IMR-90 (cell line): Measurements from ENCODE around the gene VEPH1. TPM values are rescaled to one million over a fixed set of nuclear protein-coding genes. Genes with fewer than 3 reads are reported as not detected.

ENCODE experiments used
- ATAC-seq: fragments of 200-7000 bp; cut with Tn5 transposase; 2 replicates; pipeline ENCODE4 v1.9.1; 2020; ENCODE audit warnings: low read depth, mild to moderate bottlenecking, moderate library complexity
- BruUV-seq: library from RNA; stranded (reverse); fragments of 400-500 nt; replicated peaks from 2 replicates; lab custom pipeline; 2021; lab: Mats Ljungman, UMichigan
- CTCF ChIA-PET: fragments of 300-600 bp; formaldehyde crosslinking; extraction: SDS; loops from one replicate; lab custom pipeline; 2021; ENCODE audit warnings: antibody characterized with exemption; lab: Yijun Ruan, JAX
- POLR2A ChIA-PET: fragments of 300-600 bp; sonication (Branson Sonifier 250); formaldehyde crosslinking; loops from one replicate; lab custom pipeline; 2022; ENCODE audit warnings: antibody characterized with exemption; ENCODE audit not compliant: unreplicated experiment; lab: Charles Lee
- DNase-seq: peaks from one replicate; pipeline ENCODE4 v3.0.0; 2013
- H2AFZ ChIP-seq: replicated peaks from 2 replicates; pipeline ENCODE3; 2013; ENCODE audit warnings: low read length, mild to moderate bottlenecking; ENCODE audit not compliant: poor library complexity
- H2AK5ac ChIP-seq: 2 replicates; pipeline ENCODE4 v1.6.1; 2013; ENCODE audit warnings: low read depth, low read length, inconsistent platforms
- H2AK9ac ChIP-seq: replicated peaks from 2 replicates; pipeline ENCODE3; 2013; ENCODE audit warnings: mild to moderate bottlenecking, low read depth, low read length, moderate library complexity; ENCODE audit not compliant: poor library complexity
- H2BK120ac ChIP-seq: 2 replicates; pipeline ENCODE4 v1.6.1; 2013; ENCODE audit warnings: low read depth, low read length, inconsistent platforms
- H2BK15ac ChIP-seq: 3 replicates; pipeline ENCODE4 v1.6.1; 2013; ENCODE audit warnings: low read depth, low read length, inconsistent platforms
- H2BK20ac ChIP-seq: 2 replicates; pipeline ENCODE4 v1.6.1; 2013; ENCODE audit warnings: low read depth, mild to moderate bottlenecking, inconsistent platforms, low read length, moderate library complexity
- H2BK5ac ChIP-seq: 2 replicates; pipeline ENCODE4 v1.6.1; 2013; ENCODE audit warnings: mild to moderate bottlenecking, low read depth, low read length, inconsistent platforms; ENCODE audit not compliant: poor library complexity, severe bottlenecking
- H3K14ac ChIP-seq: replicated peaks from 2 replicates; pipeline ENCODE4 v1.6.1; 2013; ENCODE audit warnings: low read depth, low read length, inconsistent platforms
- H3K18ac ChIP-seq: 2 replicates; pipeline ENCODE4 v1.6.1; 2013; ENCODE audit warnings: low read depth, low read length, control low read depth
- H3K23ac ChIP-seq: 2 replicates; pipeline ENCODE4 v1.6.1; 2013; ENCODE audit warnings: low read depth, low read length, inconsistent platforms
- H3K27ac ChIP-seq: 2 replicates; pipeline ENCODE4 v1.5.1; 2013; ENCODE audit warnings: mild to moderate bottlenecking, control low read depth, low read length; ENCODE audit not compliant: insufficient read depth
- H3K27me3 ChIP-seq: 2 replicates; pipeline ENCODE4 v1.6.1; 2013; ENCODE audit warnings: low read length; ENCODE audit not compliant: control insufficient read depth, insufficient read depth
- H3K36me3 ChIP-seq: 2 replicates; pipeline ENCODE4 v1.6.1; 2013; ENCODE audit warnings: low read length, mixed read lengths; ENCODE audit not compliant: control insufficient read depth, insufficient read depth
- H3K4ac ChIP-seq: 2 replicates; pipeline ENCODE4 v1.6.1; 2013; ENCODE audit warnings: low read depth, low read length, inconsistent platforms
- H3K4me1 ChIP-seq: 2 replicates; pipeline ENCODE4 v1.6.1; 2013; ENCODE audit warnings: low read length, mixed read lengths; ENCODE audit not compliant: control insufficient read depth, insufficient read depth
- H3K4me2 ChIP-seq: 2 replicates; pipeline ENCODE4 v1.6.1; 2013; ENCODE audit warnings: low read depth, mild to moderate bottlenecking, control low read depth, low read length, moderate library complexity
- H3K4me3 ChIP-seq: 2 replicates; pipeline ENCODE4 v1.5.1; 2013; ENCODE audit warnings: low read depth, mild to moderate bottlenecking, control low read depth, low read length, moderate library complexity; ENCODE audit not compliant: insufficient read depth
- H3K56ac ChIP-seq: 2 replicates; pipeline ENCODE4 v1.6.1; 2013; ENCODE audit warnings: low read length, inconsistent platforms; ENCODE audit not compliant: insufficient read depth; ENCODE audit errors: extremely low read depth
- H3K79me1 ChIP-seq, 2 experiments: 2 replicates each; pipeline ENCODE4 v1.6.1; 2013; ENCODE audit warnings: low read length in 2 of 2, inconsistent platforms in 1 of 2, low read depth in 1 of 2
- H3K9ac ChIP-seq: 2 replicates; pipeline ENCODE4 v1.6.1; 2013; ENCODE audit warnings: low read depth, low read length, control low read depth
- H3K9me1 ChIP-seq: 2 replicates; pipeline ENCODE4 v1.6.1; 2013; ENCODE audit warnings: low read length, inconsistent platforms; ENCODE audit not compliant: insufficient read depth
- H3K9me3 ChIP-seq: 2 replicates; pipeline ENCODE4 v1.6.1; 2013; ENCODE audit warnings: low read length; ENCODE audit not compliant: control insufficient read depth, insufficient read depth
- H4K20me1 ChIP-seq: 2 replicates; pipeline ENCODE4 v1.6.1; 2013; ENCODE audit warnings: low read length, inconsistent platforms; ENCODE audit not compliant: insufficient read depth
- H4K5ac ChIP-seq: 2 replicates; pipeline ENCODE4 v1.6.1; 2013; ENCODE audit warnings: mild to moderate bottlenecking, low read depth, low read length, control low read depth
- H4K8ac ChIP-seq, 2 experiments: 2 replicates each; pipeline ENCODE4 v1.6.1; 2013; ENCODE audit warnings: low read depth in 2 of 2, low read length in 2 of 2, control low read depth in 1 of 2, inconsistent platforms in 1 of 2
- H4K91ac ChIP-seq: 2 replicates; pipeline ENCODE4 v1.6.1; 2013; ENCODE audit warnings: low read depth, low read length, inconsistent platforms; ENCODE audit not compliant: insufficient read depth
- CEBPB ChIP-seq: IDR thresholded peaks from 2 replicates; pipeline ENCODE4 v1.6.1; 2012; ENCODE audit warnings: low read depth, low read length, improper control_type of control experiment
- MAFK ChIP-seq: IDR thresholded peaks from 2 replicates; pipeline ENCODE4 v1.6.1; 2012; ENCODE audit warnings: low read depth, low read length, improper control_type of control experiment
- NFE2L2 ChIP-seq: fragments of 150-350 bp; IDR thresholded peaks from 2 replicates; pipeline ENCODE4 v1.6.1; 2016; ENCODE audit warnings: low read depth, mild to moderate bottlenecking, low read length
- POLR2A ChIP-seq: IDR thresholded peaks from 2 replicates; pipeline ENCODE4 v1.6.1; 2012; ENCODE audit warnings: mild to moderate bottlenecking, low read depth, low read length
- RCOR1 ChIP-seq: IDR thresholded peaks from 2 replicates; pipeline ENCODE4 v1.6.1; 2012; ENCODE audit warnings: mild to moderate bottlenecking, low read length, improper control_type of control experiment; ENCODE audit not compliant: insufficient replicate concordance
- RFX5 ChIP-seq: IDR thresholded peaks from 2 replicates; pipeline ENCODE4 v1.8.0; 2012; ENCODE audit warnings: low read depth, mild to moderate bottlenecking, low read length, moderate library complexity
- WGBS, 2 experiments: methylation state at CpG; one replicate each; pipeline versions ENCODE4 v1.1.5 to v1.1.7; 2013; ENCODE audit warnings: missing lambda C conversion rate in 2 of 2; ENCODE audit not compliant: insufficient read length in 1 of 2; ENCODE audit errors: extremely low coverage in 2 of 2; 5-methylcytosine and 5-hydroxymethylcytosine counted together
- dilution Hi-C: fragments of 300-500 bp; cut with HindIII; formaldehyde crosslinking; loops from one replicate; pipeline ENCODE4 v1.14.3; 2018; ENCODE audit warnings: low sequenced_read_pairs; ENCODE audit not compliant: unreplicated experiment
- in situ Hi-C: fragments of 300-500 bp; cut with MboI; formaldehyde crosslinking; loops from 3 replicates; pipeline ENCODE4 v1.14.3; 2019; ENCODE audit warnings: low sequenced_read_pairs, inconsistent platforms, mixed read lengths
- intact Hi-C: fragments of 100-400 bp; cut with micrococcal nuclease; formaldehyde crosslinking; loops from 2 replicates; pipeline ENCODE4 v1.10.0; 2022
- polyA plus RNA-seq, 3 experiments: library from polyadenylated mRNA; depleted of rRNA; stranded (reverse); fragments of >200 nt; gene quantifications; 2 replicates each; pipeline ENCODE4 v1.2.3, GENCODE V29; 2012; ENCODE audit warnings: low replicate concordance in 1 of 3
- total RNA-seq: library from RNA; depleted of rRNA; stranded (reverse); fragments of >200 nt; gene quantifications from 2 replicates; pipeline ENCODE4 v1.2.3, GENCODE V29; 2012

VEPH1 gene
- total and polyA plus RNA-seq, 2 of the 4 experiments (the other 2 are of a cell fraction): 30.5 to 130 TPM

DNA sequence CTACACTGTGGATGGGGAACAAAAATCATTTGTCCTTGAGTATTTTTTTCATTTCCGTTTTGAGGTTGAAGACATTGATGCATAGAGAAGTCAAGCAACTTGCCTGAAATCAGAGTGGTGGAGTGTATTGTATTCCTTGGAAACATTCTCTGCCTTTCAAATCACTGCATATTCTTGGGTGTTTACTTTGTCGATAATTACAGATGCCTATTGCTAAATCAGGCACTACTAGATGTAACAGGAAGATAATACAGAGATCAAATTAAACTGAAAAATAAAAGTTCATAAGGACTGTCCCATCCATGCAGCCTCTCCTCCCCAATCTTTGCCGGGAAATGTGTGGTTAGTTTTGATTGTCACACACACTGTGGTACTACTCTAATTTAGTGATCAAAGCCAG lies 37.4 kb upstream of the VEPH1 start:
- WGBS, 2 experiments: no CpG with 5 or more reads among the region's 3 CpGs
- no peak overlapping the region for H3K4me3 ChIP-seq
- in situ Hi-C loops: no loop called here

More for the DNA sequence above, 37.4 kb upstream of the VEPH1 start:
- Histone ChIP-seq H3K9ac (no peak overlapping the region), H3K9me1 (peaks cover 3% of the 10 kb centered on the region), H3K36me3 (no peaks in the 10 kb centered on the region), H2AK5ac (no peak overlapping the region), H4K91ac (no peak overlapping the region), H4K8ac (no peak overlapping the region), H3K79me1 (no peaks in the 10 kb centered on the region), H4K20me1 (no peaks in the 10 kb centered on the region), H3K18ac (no peak overlapping the region), H3K23ac (0 out of 2 replicates have a peak overlapping the region, but pooled peaks have one; percentile 26), H2BK15ac (no peak overlapping the region), H3K14ac (no peak overlapping the region), H2BK20ac (no peak overlapping the region), H2BK120ac (no peak overlapping the region), H2BK5ac (no peak overlapping the region), H3K9me3 (peaks cover 5% of the 10 kb centered on the region), H3K4ac (no peak overlapping the region), H3K27me3 (no peaks in the 10 kb centered on the region), H3K27ac (no peak overlapping the region), H2AFZ (no peak overlapping the region), H2AK9ac (no peak overlapping the region), H3K4me1 (peaks cover 3% of the 10 kb centered on the region; the same call in 1 of the 2 replicates), H3K56ac (no peak overlapping the region), H3K4me2 (no peak overlapping the region), H4K5ac (no peak overlapping the region)
- intact Hi-C loops (no loop called here), dilution Hi-C loops (no loop called here)
- TF ChIP-seq MAFK: no peak
- TF ChIP-seq NFE2L2: no peak
- no peak for TF ChIP-seq RCOR1
- no peak for TF ChIP-seq RFX5
- no peak for TF ChIP-seq CEBPB
- no peak for TF ChIP-seq POLR2A
- ATAC-seq: no peak
- ChIA-PET CTCF (no interaction called here), POLR2A (no interaction called here)
- BruUV-seq: no TSS peak
- no peak for DNase-seq
